ENCODE measurements around the gene NAA50.

DNA sequence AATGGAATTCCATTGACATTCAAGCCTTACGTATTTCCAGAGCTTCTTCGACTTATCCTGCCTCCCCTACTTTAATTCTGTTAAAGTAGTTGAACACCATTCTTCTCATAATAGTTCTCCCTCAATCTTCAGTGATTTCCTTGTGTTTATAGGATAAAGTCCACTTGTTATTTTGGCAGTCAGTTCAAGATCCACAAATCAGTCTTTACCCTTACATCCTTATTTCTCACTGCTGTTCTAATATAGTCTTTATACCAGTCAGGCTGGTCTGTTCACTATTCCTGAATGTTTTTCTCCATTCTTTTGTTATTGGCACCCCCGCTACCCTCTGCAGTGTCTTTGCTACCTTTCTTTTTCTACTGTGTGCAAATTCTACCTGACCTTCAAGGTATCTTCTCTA is 30.5 kb upstream of the NAA50 start:
- no peak for TF ChIP-seq POLR2A (IDR thresholded peaks at IDR 0.05)
- TF ChIP-seq, protein P1, sequence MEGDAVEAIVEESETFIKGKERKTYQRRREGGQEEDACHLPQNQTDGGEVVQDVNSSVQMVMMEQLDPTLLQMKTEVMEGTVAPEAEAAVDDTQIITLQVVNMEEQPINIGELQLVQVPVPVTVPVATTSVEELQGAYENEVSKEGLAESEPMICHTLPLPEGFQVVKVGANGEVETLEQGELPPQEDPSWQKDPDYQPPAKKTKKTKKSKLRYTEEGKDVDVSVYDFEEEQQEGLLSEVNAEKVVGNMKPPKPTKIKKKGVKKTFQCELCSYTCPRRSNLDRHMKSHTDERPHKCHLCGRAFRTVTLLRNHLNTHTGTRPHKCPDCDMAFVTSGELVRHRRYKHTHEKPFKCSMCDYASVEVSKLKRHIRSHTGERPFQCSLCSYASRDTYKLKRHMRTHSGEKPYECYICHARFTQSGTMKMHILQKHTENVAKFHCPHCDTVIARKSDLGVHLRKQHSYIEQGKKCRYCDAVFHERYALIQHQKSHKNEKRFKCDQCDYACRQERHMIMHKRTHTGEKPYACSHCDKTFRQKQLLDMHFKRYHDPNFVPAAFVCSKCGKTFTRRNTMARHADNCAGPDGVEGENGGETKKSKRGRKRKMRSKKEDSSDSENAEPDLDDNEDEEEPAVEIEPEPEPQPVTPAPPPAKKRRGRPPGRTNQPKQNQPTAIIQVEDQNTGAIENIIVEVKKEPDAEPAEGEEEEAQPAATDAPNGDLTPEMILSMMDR (IDR thresholded peaks at IDR 0.05) = no peak
